Colonic mucosa (tissue), 4 donors: ENCODE measurements around the gene FEM1B. TPM values are rescaled to one million over a fixed set of nuclear protein-coding genes. Genes with fewer than 3 reads are reported as not detected.

Source experiments
- DNase-seq: peaks from one replicate; pipeline ENCODE4 v3.0.0-alpha.2; 2020
- H3K27ac ChIP-seq: fragments of 200-600 bp; one replicate; pipeline ENCODE4 v1.8.0; 2021
- H3K27me3 ChIP-seq: fragments of 200-600 bp; one replicate; pipeline ENCODE4 v1.8.0; 2021
- H3K36me3 ChIP-seq: fragments of 200-600 bp; one replicate; pipeline ENCODE4 v1.8.0; 2021
- H3K4me1 ChIP-seq: fragments of 200-600 bp; one replicate; pipeline ENCODE4 v1.8.0; 2021; ENCODE audit warnings: mild to moderate bottlenecking
- H3K4me3 ChIP-seq: fragments of 200-600 bp; one replicate; pipeline ENCODE4 v1.8.0; 2021
- H3K9ac ChIP-seq, 2 donors: one replicate each; pipeline ENCODE4 v1.7.0; 2013; ENCODE audit warnings: control low read depth in 2 of 2, low read depth in 2 of 2, low read length in 2 of 2
- H3K9me3 ChIP-seq: fragments of 200-600 bp; one replicate; pipeline ENCODE4 v1.8.0; 2021
- intact Hi-C: fragments of 100-400 bp; cut with DNase I; formaldehyde crosslinking; loops from one replicate; pipeline ENCODE4 v1.14.1; 2022
- total RNA-seq, 2 donors: library from RNA; stranded (reverse); fragmentation: NEBNext Ultra II Directional in 1 of 2; extraction: Animal tissue kit (Norgen Biotek cat#: 25700) in 1 of 2; gene quantifications; one replicate each; pipeline ENCODE4 v1.2.1, GENCODE V29; 2021
- TF ChIP-seq, protein P1 (sequence below): fragments of 200-600 bp; IDR thresholded peaks from one replicate; pipeline ENCODE4 v1.8.0; 2022; ENCODE audit warnings: antibody characterized with exemption, mild to moderate bottlenecking
- donor health status: healthy.
- donor health status: DM: no; HTN: no; CAD: no.
- donor health status: DM: no; HTN: no; CAD: no.

FEM1B gene
- total RNA-seq, 2 donors from 2014 or later: 34.4 to 52.4 TPM

GRCh38 chr15:68311464-68311835 is 33.9 kb downstream of the FEM1B start:
- Histone ChIP-seq H3K27ac (no peak overlapping the region), H3K4me1 (no peaks in the 10 kb centered on the region), H3K9me3 (no peaks in the 10 kb centered on the region), H3K27me3 (no peaks in the 10 kb centered on the region), H3K4me3 (no peak overlapping the region), H3K9ac (no peak overlapping the region), H3K36me3 (no peaks in the 10 kb centered on the region)
- intact Hi-C loops: no loop called here
- DNase-seq: no peak
- TF ChIP-seq, protein P1, sequence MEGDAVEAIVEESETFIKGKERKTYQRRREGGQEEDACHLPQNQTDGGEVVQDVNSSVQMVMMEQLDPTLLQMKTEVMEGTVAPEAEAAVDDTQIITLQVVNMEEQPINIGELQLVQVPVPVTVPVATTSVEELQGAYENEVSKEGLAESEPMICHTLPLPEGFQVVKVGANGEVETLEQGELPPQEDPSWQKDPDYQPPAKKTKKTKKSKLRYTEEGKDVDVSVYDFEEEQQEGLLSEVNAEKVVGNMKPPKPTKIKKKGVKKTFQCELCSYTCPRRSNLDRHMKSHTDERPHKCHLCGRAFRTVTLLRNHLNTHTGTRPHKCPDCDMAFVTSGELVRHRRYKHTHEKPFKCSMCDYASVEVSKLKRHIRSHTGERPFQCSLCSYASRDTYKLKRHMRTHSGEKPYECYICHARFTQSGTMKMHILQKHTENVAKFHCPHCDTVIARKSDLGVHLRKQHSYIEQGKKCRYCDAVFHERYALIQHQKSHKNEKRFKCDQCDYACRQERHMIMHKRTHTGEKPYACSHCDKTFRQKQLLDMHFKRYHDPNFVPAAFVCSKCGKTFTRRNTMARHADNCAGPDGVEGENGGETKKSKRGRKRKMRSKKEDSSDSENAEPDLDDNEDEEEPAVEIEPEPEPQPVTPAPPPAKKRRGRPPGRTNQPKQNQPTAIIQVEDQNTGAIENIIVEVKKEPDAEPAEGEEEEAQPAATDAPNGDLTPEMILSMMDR: no peak

- H3K27ac ChIP-seq: no peak overlapping the region
- H3K36me3 ChIP-seq: no peaks in the 10 kb centered on the region
- no peak overlapping the region for H3K9ac ChIP-seq
- no peak for DNase-seq
- H3K4me3 ChIP-seq: no peak overlapping the region
- TF ChIP-seq, protein P1: no peak
- H3K4me1 ChIP-seq: no peaks in the 10 kb centered on the region
- no peaks in the 10 kb centered on the region for H3K9me3 ChIP-seq
- intact Hi-C loops: no loop called here
- H3K27me3 ChIP-seq: no peaks in the 10 kb centered on the region
These were observed 34.5 kb downstream of the FEM1B start for GRCh38 chr15:68311859-68312557.

DNA sequence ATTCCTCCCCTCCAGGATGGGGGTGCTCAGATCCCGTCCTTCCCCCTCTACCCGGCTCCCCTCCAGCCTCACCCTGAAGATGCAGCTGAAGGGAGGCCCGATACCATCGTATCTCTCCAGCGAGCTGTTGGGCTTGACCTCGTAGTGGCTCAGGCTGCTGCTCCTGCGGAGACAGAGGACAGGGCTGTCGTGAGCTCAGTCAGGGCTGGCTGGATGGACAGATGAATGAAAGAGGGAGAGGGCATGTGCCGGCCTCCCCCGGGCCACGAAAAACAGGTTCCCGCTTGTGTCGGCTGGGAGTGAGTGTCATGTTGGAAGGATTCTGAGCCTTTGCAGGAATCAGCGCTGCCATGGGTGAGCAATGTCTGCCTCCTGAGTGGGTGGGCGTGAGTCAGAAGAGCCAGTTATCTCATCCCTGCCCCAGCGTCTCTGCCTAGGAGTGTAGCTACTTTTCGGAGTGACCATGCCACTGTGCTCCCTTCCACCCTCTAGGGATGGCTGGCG is 35.2 kb downstream of the FEM1B start:
- Histone ChIP-seq H3K4me3 (no peak overlapping the region), H3K27ac (no peak overlapping the region), H3K27me3 (no peaks in the 10 kb centered on the region), H3K36me3 (no peaks in the 10 kb centered on the region), H3K9ac (no peak overlapping the region), H3K9me3 (no peaks in the 10 kb centered on the region), H3K4me1 (no peaks in the 10 kb centered on the region)
- DNase-seq: no peak
- intact Hi-C loops: no loop called here
- TF ChIP-seq, protein P1: no peak

- no peaks in the 10 kb centered on the region for H3K4me1 ChIP-seq
- no peak overlapping the region for H3K9ac ChIP-seq
- intact Hi-C loops: no loop called here
- no peaks in the 10 kb centered on the region for H3K9me3 ChIP-seq
- no peak overlapping the region for H3K4me3 ChIP-seq
- no peaks in the 10 kb centered on the region for H3K36me3 ChIP-seq
- no peaks in the 10 kb centered on the region for H3K27me3 ChIP-seq
- H3K27ac ChIP-seq: no peak overlapping the region
- DNase-seq: no peak
- TF ChIP-seq, protein P1: no peak
These were observed 36.2 kb downstream of the FEM1B start for GRCh38 chr15:68313501-68314410.

DNA sequence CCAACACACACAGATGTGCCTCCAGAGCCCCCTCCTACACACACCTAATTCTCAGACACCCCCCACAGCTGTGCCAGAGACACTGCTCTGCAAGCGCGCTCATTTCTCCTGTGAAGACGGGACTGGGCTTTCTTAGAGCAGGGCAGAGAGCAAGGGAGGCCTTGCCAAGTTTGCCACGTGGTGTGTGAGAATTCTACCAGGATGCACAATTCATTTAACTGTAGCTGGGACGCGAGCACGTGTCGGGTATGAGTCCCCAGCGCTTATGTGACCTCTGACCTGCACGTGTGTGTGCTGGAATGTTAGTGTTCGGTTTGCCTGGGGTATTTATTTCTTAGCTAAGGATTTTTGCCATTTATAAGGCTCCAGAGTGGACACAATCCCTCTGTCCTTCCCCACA is 37.0 kb downstream of the FEM1B start:
- Histone ChIP-seq H3K4me3 (no peak overlapping the region), H3K4me1 (no peaks in the 10 kb centered on the region), H3K27me3 (no peaks in the 10 kb centered on the region), H3K9ac (no peak overlapping the region), H3K27ac (no peak overlapping the region), H3K9me3 (no peaks in the 10 kb centered on the region), H3K36me3 (no peaks in the 10 kb centered on the region)
- intact Hi-C loops: no loop called here
- TF ChIP-seq, protein P1: no peak
- no peak for DNase-seq
